Measurements from ENCODE around the gene PROS1.

- TF ChIP-seq CTCF (IDR thresholded peaks at IDR 0.05; ENCODE audit: low read length) (no peak), EZH2 (IDR thresholded peaks at IDR 0.05; ENCODE audit: borderline replicate concordance, low read length) (no peak)
These were observed 28.3 kb upstream of the PROS1 start for GRCh38 chr3:94001827-94002495.
